Forelimb muscle (tissue), 1 donor: Measurements from ENCODE around the gene SCRN3. TPM values are rescaled to one million over a fixed set of nuclear protein-coding genes. Genes with fewer than 3 reads are reported as not detected.
"Not testable (repeated sequence)": the region's sequence is repeated elsewhere in the genome, so short reads cannot be mapped to it uniquely, and the experiment has no call there.

ENCODE experiments used
- DNase-seq: peaks from one replicate; pipeline ENCODE4 v3.0.0-alpha.2; 2013; ENCODE audit warnings: low read depth
- polyA plus RNA-seq: library from polyadenylated mRNA; unstranded; fragments of 120-200 nt; gene quantifications from one replicate; pipeline ENCODE4 v1.2.1, GENCODE V29; 2013; ENCODE audit not compliant: insufficient read length

SCRN3 gene, protein sequence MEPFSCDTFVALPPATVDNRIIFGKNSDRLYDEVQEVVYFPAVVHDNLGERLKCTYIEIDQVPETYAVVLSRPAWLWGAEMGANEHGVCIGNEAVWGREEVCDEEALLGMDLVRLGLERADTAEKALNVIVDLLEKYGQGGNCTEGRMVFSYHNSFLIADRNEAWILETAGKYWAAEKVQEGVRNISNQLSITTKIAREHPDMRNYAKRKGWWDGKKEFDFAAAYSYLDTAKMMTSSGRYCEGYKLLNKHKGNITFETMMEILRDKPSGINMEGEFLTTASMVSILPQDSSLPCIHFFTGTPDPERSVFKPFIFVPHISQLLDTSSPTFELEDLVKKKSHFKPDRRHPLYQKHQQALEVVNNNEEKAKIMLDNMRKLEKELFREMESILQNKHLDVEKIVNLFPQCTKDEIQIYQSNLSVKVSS
- polyA plus RNA-seq: 31.8 TPM

- peak; percentile 78 for DNase-seq
Measured at GRCh38 chr2:174395284-174395968, at the start of gene SCRN3. Gene SCRN3, plus strand, starts transcription at chr2:174395730. Its CDS starts 2,554 bp downstream, at chr2:174398284.

GRCh38 chr2:174350018-174350417 lies 45.5 kb upstream of the SCRN3 start:
- no peak for DNase-seq

- no peak for DNase-seq
Measured at GRCh38 chr2:174350593-174351181, 44.8 kb upstream of the SCRN3 start.

GRCh38 chr2:174353004-174353403 lies 42.5 kb upstream of the SCRN3 start:
- DNase-seq: no peak

- DNase-seq: no peak
Measured at GRCh38 chr2:174356347-174356746, 39.2 kb upstream of the SCRN3 start.

- DNase-seq: not testable (repeated sequence)
Measured at GRCh38 chr2:174359663-174360062, 35.9 kb upstream of the SCRN3 start.

DNA sequence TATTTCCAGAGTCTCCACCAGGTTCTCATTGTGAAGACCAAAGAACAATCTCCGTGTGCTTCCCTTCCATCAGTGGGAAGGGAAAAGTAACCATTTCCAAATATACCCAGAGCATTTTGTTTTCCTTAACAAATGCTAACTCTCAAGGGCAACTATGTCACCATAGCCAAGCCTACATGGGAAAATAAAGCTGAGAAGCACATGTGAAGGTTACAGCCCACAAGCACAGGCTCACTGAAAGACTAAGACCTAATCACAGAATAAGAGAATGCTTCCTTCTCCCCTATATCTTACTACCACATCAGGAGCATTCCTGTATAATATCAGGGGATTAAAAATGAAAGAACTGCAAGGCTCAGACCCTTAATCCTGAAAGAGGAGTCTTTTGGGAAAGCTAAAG lies 32.6 kb upstream of the SCRN3 start:
- no peak for DNase-seq

GRCh38 chr2:174363492-174364225 lies 31.9 kb upstream of the SCRN3 start:
- DNase-seq: not testable (repeated sequence)

- no peak for DNase-seq
Measured at GRCh38 chr2:174364628-174365027, 30.9 kb upstream of the SCRN3 start.

DNA sequence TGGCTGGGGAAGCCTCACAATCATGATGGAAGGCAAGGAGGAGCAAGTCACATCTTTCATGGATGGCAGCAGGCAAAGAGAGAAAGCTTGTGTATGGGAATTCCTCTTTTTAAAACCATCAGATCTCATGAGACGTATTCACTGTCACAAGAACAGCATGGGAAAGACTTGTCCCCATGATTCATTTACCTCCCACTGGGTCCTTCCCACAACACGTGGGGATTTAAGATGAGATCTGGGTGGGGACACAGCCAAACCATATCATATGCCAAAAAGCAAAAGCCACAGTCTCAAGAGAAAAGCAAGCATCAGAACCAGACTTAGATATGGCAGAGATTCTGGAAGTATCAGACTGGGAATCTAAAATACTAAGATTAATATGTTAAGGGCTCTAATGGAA lies 30.0 kb upstream of the SCRN3 start:
- DNase-seq: no peak

DNA sequence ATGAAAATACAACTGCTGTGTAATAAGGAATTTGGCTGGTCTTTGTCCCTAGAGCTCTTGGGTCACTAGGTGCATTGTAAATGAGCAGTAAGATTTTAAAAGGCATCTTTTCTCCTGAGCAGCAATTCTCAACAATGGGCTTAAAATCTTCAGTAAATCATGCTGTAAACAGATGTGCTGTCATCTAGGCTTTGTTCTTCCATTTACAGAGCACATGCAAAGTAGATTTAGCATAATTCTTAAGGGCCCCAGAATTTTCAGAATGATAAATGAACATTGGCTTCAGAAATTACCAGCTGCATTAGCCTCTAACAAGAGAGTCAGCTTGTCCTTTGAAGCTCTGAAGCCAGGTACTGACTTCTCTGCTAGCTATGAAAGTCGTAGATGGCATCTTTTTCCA lies 26.8 kb upstream of the SCRN3 start:
- no peak for DNase-seq

- no peak for DNase-seq
Measured at GRCh38 chr2:174376967-174377366, 18.6 kb upstream of the SCRN3 start.

GRCh38 chr2:174383796-174384195 lies 11.7 kb upstream of the SCRN3 start:
- DNase-seq: no peak

GRCh38 chr2:174385201-174385600 lies 10.3 kb upstream of the SCRN3 start:
- no peak for DNase-seq

DNA sequence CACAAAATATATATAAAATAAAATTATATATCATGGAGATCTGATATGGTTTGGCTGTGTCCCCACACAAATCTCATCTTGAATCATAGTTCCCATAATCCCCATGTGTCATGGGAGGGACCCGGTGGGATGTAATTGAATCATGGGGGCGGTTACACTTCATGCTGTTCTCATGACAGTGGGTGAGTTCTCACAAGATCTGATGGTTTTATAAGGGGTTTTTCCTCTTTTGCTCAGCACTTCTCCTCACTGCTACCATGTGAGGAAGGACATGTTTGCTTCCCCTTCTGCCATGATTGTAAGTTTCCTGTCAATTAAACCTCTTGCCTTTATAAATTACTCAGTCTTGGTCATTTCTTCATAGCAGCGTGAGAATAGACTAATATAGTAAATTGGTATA lies 6.8 kb upstream of the SCRN3 start:
- DNase-seq: not testable (repeated sequence)

DNA sequence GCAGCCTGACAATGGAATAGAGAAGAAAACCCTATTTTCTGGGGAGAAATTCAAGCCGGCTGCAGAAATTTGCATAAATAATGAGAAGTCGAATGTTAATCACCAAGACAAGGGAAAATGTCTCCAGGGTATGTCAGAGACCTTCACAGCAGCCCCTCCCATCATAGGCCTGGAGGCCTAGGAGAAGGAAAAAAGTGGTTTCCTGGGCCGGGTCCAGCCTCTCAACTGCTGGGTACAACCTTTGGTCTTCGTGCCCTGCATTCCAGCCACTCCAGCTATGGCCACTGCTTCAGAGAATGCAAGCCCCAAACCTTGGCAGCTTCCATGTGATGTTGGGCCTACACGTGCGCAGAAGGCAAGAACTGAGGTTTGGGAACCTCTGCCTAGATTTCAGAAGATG lies 6.0 kb upstream of the SCRN3 start:
- DNase-seq: no peak

- DNase-seq: not testable (repeated sequence)
Measured at GRCh38 chr2:174390303-174390702, 5.2 kb upstream of the SCRN3 start.

DNA sequence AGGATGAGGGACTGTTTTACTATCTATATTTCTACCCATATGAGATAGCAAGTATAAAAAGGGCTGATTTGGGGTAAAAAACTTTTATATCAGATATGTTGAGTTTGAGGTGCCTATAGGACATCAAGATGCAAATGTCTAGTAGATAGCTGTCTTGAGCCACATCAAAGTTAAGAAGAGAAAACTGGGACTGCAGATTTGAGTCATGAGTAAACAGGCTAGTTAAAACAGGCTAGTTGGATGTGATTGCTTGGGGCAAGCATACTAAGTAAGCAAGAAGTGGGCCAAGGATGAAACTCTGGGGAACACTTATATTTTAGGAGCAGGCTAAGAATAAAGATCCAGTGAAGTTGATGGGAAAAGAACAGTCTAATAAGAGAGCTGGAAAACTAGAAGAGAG lies 2.8 kb upstream of the SCRN3 start:
- DNase-seq: no peak

DNA sequence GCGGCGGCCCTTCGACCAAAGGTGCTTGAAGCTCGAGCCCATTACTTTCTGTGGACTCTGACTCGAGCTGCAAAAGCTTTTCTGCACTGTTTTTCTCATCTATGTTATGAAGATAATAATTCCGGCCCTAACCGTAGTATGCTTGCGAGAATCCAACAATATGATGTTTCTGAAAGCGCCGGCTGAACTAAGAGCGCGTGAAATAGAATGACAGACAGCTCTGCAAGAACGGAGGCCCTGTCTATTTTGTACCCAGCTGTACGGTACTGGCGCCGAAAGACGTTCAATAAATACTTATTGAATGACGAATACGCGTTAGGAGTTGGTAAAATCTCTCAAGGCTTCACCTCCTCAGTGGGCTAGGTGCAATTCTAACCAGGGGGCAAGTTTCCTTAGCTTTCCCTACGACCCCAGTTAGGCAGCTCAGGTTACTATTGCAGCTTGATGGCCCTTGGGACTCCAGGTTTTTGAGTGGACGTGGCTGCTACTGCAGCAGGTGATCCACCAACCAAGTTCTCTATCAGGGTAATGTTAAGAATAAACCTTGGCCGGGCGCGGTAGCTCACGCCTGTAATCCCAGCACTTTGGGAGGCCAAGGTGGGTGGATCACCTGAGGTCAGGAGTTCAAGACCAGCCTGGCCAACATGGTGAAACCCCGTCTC lies 570 bp downstream of the SCRN3 start:
- DNase-seq: no peak

DNA sequence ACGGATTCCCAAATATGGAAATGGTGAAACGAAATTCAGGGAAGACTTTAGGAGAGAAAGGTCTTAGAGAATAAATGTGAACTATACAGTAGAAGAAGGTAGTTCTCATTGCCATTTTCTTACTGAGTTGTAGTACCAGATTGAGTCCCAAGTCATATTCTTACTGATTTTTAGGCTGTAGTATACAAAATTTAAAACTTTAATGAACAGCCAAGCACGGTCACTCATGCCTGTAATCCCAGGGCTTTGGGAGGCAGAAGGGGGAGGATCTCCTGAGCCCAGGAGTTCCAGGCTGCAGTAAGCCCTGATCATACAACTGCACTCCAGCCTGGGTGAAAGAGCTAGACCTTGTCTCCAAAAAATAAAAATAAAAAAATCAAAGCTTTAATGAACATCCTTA lies 2.2 kb downstream of the SCRN3 start:
- no peak for DNase-seq

DNA sequence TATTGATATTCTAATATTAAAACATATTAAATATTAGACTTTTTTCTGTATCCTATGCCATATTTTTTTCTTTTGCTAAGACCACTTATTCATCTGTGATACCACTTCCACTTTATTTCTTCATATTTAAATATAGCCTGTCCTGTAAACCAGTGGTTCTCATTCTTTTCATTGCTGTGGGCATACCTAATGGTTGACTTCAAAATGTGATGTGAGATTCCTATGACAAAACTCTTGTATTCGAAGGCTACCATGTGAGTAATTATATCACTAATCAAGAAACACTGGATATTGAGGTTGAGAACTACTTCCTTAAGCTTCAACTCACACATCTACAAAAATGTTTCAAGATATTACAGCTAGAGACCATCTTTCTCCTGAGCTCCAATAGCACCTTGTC lies 3.6 kb downstream of the SCRN3 start:
- DNase-seq: no peak

GRCh38 chr2:174400853-174401252 lies 5.3 kb downstream of the SCRN3 start:
- DNase-seq: no peak
